ENCODE measurements around the gene CRAT. TPM values are rescaled to one million over a fixed set of nuclear protein-coding genes. Genes with fewer than 3 reads are reported as not detected.

Gene CRAT
- total RNA-seq, 4 donors from 2014 or later = 20.0 to 42.4 (median 27.4) TPM

DNA sequence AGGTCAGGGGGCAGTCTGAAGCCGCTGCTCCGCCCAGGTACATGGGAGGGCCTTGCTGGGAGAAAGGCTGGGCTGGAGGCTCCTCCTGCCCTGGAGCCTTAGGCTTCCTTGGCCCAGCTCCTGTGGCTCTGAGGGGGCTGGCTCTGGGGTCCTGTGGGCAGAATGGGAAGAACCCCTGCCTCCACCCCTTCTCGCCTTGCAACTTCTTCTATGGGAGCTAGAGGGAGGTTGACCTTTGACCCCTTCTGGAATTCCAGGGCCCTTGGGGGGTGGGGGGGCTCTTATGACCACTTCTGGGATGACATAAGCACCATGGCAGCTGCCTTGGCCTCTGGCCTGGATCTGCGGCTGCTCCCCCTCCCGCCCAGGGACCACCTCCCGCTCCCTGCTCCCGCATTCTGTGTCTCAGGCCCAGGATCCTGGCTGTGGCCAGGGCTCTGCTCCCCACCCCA, 35.3 kb upstream of the CRAT start:
- Histone ChIP-seq H3K27me3 (no peaks in the 10 kb centered on the region), H3K4me3 (no peak overlapping the region), H3K9me3 (no peaks in the 10 kb centered on the region), H3K4me1 (peaks cover 40 to 56% of the 10 kb centered on the region in 2 donors), H3K36me3 (no peaks in the 10 kb centered on the region), H3K27ac (peak overlapping the region; percentile 99 to 100)
- TF ChIP-seq POLR2A (IDR thresholded peaks at IDR 0.05) (peak in 1 of 2 donors; percentile 41), CTCF (IDR thresholded peaks at IDR 0.05) (no peak)
- intact Hi-C loops (cut with DNase I; ENCODE audit: low total_unique reads) = loop anchor here (10.0 kb wide), 1 partner anchor 349 kb away; no protein-coding TSS in a partner anchor
- DNase-seq = peak; percentile 85 to 87

- Histone ChIP-seq H3K4me1 (peaks cover 40 to 56% of the 10 kb centered on the region in 2 donors), H3K27ac (peak overlapping the region; percentile 99 to 100), H3K36me3 (no peaks in the 10 kb centered on the region), H3K27me3 (no peaks in the 10 kb centered on the region), H3K9me3 (no peaks in the 10 kb centered on the region), H3K4me3 (no peak overlapping the region)
- TF ChIP-seq POLR2A (IDR thresholded peaks at IDR 0.05) = no peak
- TF ChIP-seq CTCF (IDR thresholded peaks at IDR 0.05) = no peak
- DNase-seq = no peak
- intact Hi-C loops (cut with DNase I; ENCODE audit: low total_unique reads) = loop anchor here (10.0 kb wide), 1 partner anchor 349 kb away; no protein-coding TSS in a partner anchor
Observed at GRCh38 chr9:129145316-129145715, 34.7 kb upstream of the CRAT start.

- no peak overlapping the region for H3K4me3 ChIP-seq
- peak; percentile 93 to 94 for DNase-seq
- peak overlapping the region; percentile 99 to 100 for H3K27ac ChIP-seq
- no peaks in the 10 kb centered on the region for H3K36me3 ChIP-seq
- no peaks in the 10 kb centered on the region for H3K27me3 ChIP-seq
- intact Hi-C loops (cut with DNase I; ENCODE audit: low total_unique reads) = loop anchor here (10.0 kb wide), 1 partner anchor 352 kb away; no protein-coding TSS in a partner anchor
- no peaks in the 10 kb centered on the region for H3K9me3 ChIP-seq
- peaks cover 40 to 65% of the 10 kb centered on the region in 2 donors for H3K4me1 ChIP-seq
- peak; percentile 70 to 83 (median 80) for TF ChIP-seq CTCF (IDR thresholded peaks at IDR 0.05)
- TF ChIP-seq POLR2A (IDR thresholded peaks at IDR 0.05) = peak; percentile 29 to 67
Observed at GRCh38 chr9:129143031-129143927, 32.7 kb upstream of the CRAT start.

GRCh38 chr9:129142138-129142935, 31.7 kb upstream of the CRAT start:
- TF ChIP-seq CTCF (IDR thresholded peaks at IDR 0.05) (no peak), POLR2A (IDR thresholded peaks at IDR 0.05) (no peak)
- Histone ChIP-seq H3K36me3 (no peaks in the 10 kb centered on the region), H3K27me3 (no peaks in the 10 kb centered on the region), H3K27ac (peak overlapping the region; percentile 99 to 100), H3K9me3 (no peaks in the 10 kb centered on the region), H3K4me3 (no peak overlapping the region), H3K4me1 (peaks cover 40 to 62% of the 10 kb centered on the region in 2 donors)
- no peak for DNase-seq
- intact Hi-C loops (cut with DNase I; ENCODE audit: low total_unique reads) = loop anchor here (10.0 kb wide), 1 partner anchor 352 kb away; no protein-coding TSS in a partner anchor

Data from uterus (tissue), 4 donors.